ENCODE measurements around the gene PEDS1. TPM values are rescaled to one million over a fixed set of nuclear protein-coding genes. Genes with fewer than 3 reads are reported as not detected.
"Not testable (repeated sequence)": the region's sequence is repeated elsewhere in the genome, so short reads cannot be mapped to it uniquely, and the experiment has no call there.

The PEDS1 gene
- total and polyA plus RNA-seq, 9 donors: 7.5 to 18.2 (median 12.4) TPM

DNA sequence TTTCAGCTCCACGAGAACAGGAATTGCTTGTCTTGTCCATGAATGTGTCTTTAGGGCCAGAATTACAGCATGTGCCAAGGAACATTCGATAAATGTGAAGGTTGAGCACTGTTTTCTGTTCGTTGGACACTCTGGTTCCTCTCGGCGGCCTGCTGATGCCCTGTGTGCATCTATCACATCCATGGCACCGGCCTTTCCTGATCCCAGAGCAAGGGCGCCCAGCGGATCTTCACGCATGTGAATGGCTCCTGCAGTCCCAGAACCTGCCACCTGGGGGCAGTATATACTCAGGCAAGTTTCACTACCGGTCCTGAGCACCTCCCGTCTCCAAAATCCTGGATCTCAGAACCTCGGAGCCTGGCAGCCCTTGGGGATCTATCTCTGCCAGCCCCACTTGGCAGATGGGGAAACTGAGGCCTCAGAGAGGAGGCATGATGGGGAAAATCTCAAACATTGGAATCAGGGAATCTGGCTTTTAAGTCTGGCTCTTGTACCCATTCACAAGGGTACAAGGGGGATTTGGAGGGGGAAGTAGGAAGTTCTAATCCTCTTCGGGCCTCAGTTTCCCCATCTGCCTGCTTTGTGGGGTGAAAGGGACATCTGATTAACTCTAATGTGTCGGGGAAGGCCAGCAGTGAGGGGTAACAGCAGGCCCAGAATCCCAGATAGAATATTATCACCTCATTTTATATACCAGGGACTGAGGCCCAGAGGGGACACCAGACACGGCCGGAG lies 32.8 kb upstream of the PEDS1 start:
- intact Hi-C loops (cut with DNase I): loop anchor here (2.0 to 10.0 kb wide), 6 partner anchors 274 to 1208 kb away; no protein-coding TSS in a partner anchor
- H3K36me3 ChIP-seq: no peaks in the 10 kb centered on the region
- peaks cover 1% of the 10 kb centered on the region for H3K4me1 ChIP-seq (ENCODE audit: insufficient read depth)
- no peak overlapping the region for H3K4me3 ChIP-seq
- H3K9me3 ChIP-seq: no peaks in the 10 kb centered on the region
- no peak overlapping the region for H3K27ac ChIP-seq
- 17 to 19% (median 18%) methylated on average over 16 of the region's 16 CpGs for WGBS, 3 donors
- DNase-seq: peak; percentile 90 to 97 (median 96)
- no peaks in the 10 kb centered on the region for H3K27me3 ChIP-seq
- TF ChIP-seq POLR2A (IDR thresholded peaks at IDR 0.05) (peak; percentile 2), EP300 (IDR thresholded peaks at IDR 0.05) (no peak)
- TF ChIP-seq, protein P1, sequence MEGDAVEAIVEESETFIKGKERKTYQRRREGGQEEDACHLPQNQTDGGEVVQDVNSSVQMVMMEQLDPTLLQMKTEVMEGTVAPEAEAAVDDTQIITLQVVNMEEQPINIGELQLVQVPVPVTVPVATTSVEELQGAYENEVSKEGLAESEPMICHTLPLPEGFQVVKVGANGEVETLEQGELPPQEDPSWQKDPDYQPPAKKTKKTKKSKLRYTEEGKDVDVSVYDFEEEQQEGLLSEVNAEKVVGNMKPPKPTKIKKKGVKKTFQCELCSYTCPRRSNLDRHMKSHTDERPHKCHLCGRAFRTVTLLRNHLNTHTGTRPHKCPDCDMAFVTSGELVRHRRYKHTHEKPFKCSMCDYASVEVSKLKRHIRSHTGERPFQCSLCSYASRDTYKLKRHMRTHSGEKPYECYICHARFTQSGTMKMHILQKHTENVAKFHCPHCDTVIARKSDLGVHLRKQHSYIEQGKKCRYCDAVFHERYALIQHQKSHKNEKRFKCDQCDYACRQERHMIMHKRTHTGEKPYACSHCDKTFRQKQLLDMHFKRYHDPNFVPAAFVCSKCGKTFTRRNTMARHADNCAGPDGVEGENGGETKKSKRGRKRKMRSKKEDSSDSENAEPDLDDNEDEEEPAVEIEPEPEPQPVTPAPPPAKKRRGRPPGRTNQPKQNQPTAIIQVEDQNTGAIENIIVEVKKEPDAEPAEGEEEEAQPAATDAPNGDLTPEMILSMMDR (IDR thresholded peaks at IDR 0.05): peak; percentile 86 to 98 (median 98)

DNA sequence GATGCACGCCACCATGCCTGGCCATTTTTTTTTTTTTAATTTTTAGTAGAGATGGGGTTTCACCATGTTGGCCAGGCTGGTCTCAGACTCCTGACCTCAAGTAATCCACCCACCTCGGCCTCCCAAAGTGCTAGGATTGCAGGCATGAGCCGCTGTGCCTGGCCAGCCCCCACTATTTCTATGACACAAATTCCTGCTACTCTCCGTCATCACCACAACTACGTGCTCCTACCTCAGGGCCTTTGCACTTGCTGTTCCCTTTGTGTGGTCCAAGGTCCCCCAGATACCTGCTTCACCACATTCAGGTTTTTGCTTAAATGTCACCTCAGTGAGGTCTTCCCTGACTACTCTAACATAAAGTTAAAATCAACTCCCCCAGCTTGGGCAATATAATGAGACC lies 31.9 kb upstream of the PEDS1 start:
- TF ChIP-seq POLR2A (IDR thresholded peaks at IDR 0.05) (no peak), EP300 (IDR thresholded peaks at IDR 0.05) (no peak)
- TF ChIP-seq, protein P1 (IDR thresholded peaks at IDR 0.05): no peak
- H3K27me3 ChIP-seq: no peaks in the 10 kb centered on the region
- WGBS, 3 donors: 95 to 97% (median 96%) methylated on average over 5 of the region's 5 CpGs

DNA sequence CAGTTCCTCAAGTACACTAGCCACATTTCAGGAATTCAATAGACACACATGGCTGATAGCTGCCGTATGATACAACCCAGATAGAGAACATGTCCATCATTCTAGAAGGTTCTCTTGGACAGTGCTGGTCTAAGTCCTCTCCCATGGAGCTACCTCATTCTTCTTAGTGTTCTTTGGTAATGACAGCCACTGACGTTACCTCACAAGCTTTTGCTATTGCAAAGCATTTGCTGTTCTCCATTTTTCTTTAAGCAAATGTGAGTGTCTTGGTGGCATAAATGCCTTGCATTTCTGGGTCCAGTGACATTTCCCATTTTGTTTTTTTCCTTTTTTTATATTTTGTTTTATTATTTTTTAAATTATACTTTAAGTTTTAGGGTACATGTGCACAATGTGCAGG lies 28.8 kb upstream of the PEDS1 start:
- TF ChIP-seq, protein P1 (IDR thresholded peaks at IDR 0.05): no peak
- TF ChIP-seq POLR2A (IDR thresholded peaks at IDR 0.05) (no peak), EP300 (IDR thresholded peaks at IDR 0.05) (no peak)
- no peaks in the 10 kb centered on the region for H3K4me1 ChIP-seq (ENCODE audit: insufficient read depth)
- no peak overlapping the region for H3K4me3 ChIP-seq
- WGBS, 3 donors: 70 to 83% (median 82%) methylated on average over 2 of the region's 2 CpGs
- H3K9me3 ChIP-seq: no peaks in the 10 kb centered on the region
- no peaks in the 10 kb centered on the region for H3K36me3 ChIP-seq
- no peak overlapping the region for H3K27ac ChIP-seq
- intact Hi-C loops (cut with DNase I): loop anchor here in 2 of 4 donors (10.0 kb wide), 2 partner anchors 562 to 1212 kb away; no protein-coding TSS in a partner anchor
- DNase-seq: no peak
- H3K27me3 ChIP-seq: no peaks in the 10 kb centered on the region

More for the DNA sequence above, 31.9 kb upstream of the PEDS1 start:
- Histone ChIP-seq H3K36me3 (no peaks in the 10 kb centered on the region), H3K4me1 (ENCODE audit: insufficient read depth) (peaks cover 1% of the 10 kb centered on the region), H3K4me3 (no peak overlapping the region), H3K9me3 (no peaks in the 10 kb centered on the region), H3K27ac (no peak overlapping the region)
- no peak for DNase-seq
- intact Hi-C loops (cut with DNase I): loop anchor here in 3 of 4 donors (5.0 to 10.0 kb wide), 3 partner anchors 392 to 1209 kb away; no protein-coding TSS in a partner anchor

DNA sequence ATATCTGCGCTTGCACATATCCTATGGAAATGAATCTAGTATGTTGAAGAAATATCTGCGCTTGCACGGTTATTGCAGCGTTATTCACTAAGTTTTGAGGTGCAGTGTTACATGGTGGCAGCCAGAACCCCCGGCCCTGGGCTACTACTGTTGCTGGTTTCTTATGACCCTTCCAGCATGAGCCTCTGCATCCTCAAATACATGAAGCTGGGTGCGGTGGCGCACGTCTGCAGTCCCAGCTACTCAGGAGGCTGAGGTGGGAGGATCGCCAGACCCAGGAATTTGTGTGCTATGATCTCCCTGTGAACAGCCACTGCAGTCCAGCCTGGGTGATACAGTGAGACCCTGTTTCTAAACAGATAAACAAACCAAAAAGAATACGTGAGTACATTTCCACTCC lies 27.8 kb upstream of the PEDS1 start:
- TF ChIP-seq EP300 (IDR thresholded peaks at IDR 0.05) (no peak), POLR2A (IDR thresholded peaks at IDR 0.05) (no peak)
- TF ChIP-seq, protein P1 (IDR thresholded peaks at IDR 0.05): no peak
- DNase-seq: no peak
- no peak overlapping the region for H3K27ac ChIP-seq
- 86 to 90% (median 88%) methylated on average over 10 of the region's 10 CpGs for WGBS, 3 donors
- intact Hi-C loops (cut with DNase I): loop anchor here in 2 of 4 donors (10.0 kb wide), 2 partner anchors 563 to 1213 kb away; no protein-coding TSS in a partner anchor
- no peaks in the 10 kb centered on the region for H3K27me3 ChIP-seq
- H3K9me3 ChIP-seq: no peaks in the 10 kb centered on the region
- no peaks in the 10 kb centered on the region for H3K4me1 ChIP-seq (ENCODE audit: insufficient read depth)
- H3K4me3 ChIP-seq: no peak overlapping the region
- no peaks in the 10 kb centered on the region for H3K36me3 ChIP-seq

DNA sequence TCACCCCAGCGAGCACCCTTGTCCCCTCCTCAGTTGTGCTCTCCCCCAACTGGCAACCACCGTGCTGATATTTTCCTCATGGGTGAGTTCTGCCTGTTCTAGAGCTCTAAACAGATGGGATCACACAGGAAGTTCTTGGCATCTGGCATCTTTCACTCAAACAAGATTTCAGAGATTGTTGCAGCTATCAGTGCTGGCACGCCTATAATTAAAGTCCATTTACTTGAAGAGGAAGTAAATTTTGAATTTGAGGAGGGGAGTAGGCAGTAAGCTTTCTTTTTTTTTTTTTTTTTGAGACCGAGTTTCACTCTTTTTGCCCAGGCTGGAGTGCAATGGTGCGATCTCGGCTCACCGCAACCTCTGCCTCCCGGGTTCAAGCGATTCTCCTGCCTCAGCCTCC lies 25.1 kb upstream of the PEDS1 start:
- DNase-seq, H3K27ac ChIP-seq: not testable (repeated sequence)

More for the DNA sequence above, 25.1 kb upstream of the PEDS1 start:
- intact Hi-C loops (cut with DNase I): loop anchor here in 3 of 4 donors (5.0 to 10.0 kb wide), 2 partner anchors 196 to 204 kb away; partner anchors contain the start of gene SNAI1 (in 2 of the 3)
- not testable (repeated sequence) for H3K36me3 ChIP-seq; H3K27me3 ChIP-seq; H3K4me3 ChIP-seq; H3K9me3 ChIP-seq; H3K4me1 ChIP-seq (ENCODE audit: insufficient read depth)
- 89 to 91% (median 90%) methylated on average over 9 of the region's 9 CpGs for WGBS, 3 donors

All from ovary (tissue), 9 donors.